Transverse colon (tissue), 4 donors: ENCODE data around the gene SHISA3.

Experiments used
- EP300 ChIP-seq: sonication (generic); formaldehyde crosslinking; IDR thresholded peaks from one replicate; pipeline ENCODE4 v1.6.1; 2017; ENCODE audit warnings: antibody characterized with exemption, low read depth
- POLR2A ChIP-seq: fragments of 450-650 bp; IDR thresholded peaks from one replicate; pipeline ENCODE4 v1.6.1; 2016; ENCODE audit warnings: antibody characterized with exemption, mild to moderate bottlenecking, moderate library complexity
- POLR2AphosphoS5 ChIP-seq, 3 donors: sonication (generic); formaldehyde crosslinking; IDR thresholded peaks; one replicate each; pipeline ENCODE4 v1.6.1; 2016; ENCODE audit warnings: antibody characterized with exemption in 3 of 3
- TF ChIP-seq, protein P1 (sequence below), 5 experiments: fragments of 200-600 bp in 3 of 5; fragments of 450-650 bp in 2 of 5; sonication (generic) in 3 of 5; IDR thresholded peaks; 1 replicate in 2 of 5; 2 replicates in 3 of 5; pipeline ENCODE4 v1.5.1; 2016 to 2017; ENCODE audit warnings: antibody characterized with exemption in 5 of 5, inconsistent platforms in 3 of 5, mild to moderate bottlenecking in 2 of 5, moderate library complexity in 1 of 5

DNA sequence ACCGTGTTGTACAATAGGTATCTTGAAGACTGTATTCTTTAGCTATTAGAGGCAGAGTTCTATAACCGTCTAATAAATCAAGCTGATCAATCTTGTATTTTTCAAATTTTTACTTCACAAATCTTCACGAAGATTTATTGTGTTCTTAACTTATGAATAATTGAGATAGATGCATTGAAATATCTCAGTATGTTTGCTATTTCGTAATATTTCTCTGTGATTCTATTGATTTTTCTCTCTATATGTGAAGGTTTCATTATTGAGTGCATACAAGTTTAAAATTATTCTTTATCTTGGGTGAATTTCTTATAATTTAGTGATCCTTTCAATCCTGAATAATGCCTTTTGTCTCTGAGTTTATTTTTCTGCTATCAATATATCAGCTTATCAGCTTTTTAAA is 19.8 kb upstream of the SHISA3 start:
- TF ChIP-seq POLR2A, result no peak
- TF ChIP-seq, protein P1, sequence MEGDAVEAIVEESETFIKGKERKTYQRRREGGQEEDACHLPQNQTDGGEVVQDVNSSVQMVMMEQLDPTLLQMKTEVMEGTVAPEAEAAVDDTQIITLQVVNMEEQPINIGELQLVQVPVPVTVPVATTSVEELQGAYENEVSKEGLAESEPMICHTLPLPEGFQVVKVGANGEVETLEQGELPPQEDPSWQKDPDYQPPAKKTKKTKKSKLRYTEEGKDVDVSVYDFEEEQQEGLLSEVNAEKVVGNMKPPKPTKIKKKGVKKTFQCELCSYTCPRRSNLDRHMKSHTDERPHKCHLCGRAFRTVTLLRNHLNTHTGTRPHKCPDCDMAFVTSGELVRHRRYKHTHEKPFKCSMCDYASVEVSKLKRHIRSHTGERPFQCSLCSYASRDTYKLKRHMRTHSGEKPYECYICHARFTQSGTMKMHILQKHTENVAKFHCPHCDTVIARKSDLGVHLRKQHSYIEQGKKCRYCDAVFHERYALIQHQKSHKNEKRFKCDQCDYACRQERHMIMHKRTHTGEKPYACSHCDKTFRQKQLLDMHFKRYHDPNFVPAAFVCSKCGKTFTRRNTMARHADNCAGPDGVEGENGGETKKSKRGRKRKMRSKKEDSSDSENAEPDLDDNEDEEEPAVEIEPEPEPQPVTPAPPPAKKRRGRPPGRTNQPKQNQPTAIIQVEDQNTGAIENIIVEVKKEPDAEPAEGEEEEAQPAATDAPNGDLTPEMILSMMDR (IDR thresholded peaks at IDR 0.05), result no peak
- no peak for TF ChIP-seq POLR2AphosphoS5 (IDR thresholded peaks at IDR 0.05)
- no peak for TF ChIP-seq EP300
